Measurements from ENCODE around the gene ATP12A. TPM values are rescaled to one million over a fixed set of nuclear protein-coding genes. Genes with fewer than 3 reads are reported as not detected.

Gene ATP12A
- total RNA-seq, 1 experiment from 2014 or later: 0.40 TPM

DNA sequence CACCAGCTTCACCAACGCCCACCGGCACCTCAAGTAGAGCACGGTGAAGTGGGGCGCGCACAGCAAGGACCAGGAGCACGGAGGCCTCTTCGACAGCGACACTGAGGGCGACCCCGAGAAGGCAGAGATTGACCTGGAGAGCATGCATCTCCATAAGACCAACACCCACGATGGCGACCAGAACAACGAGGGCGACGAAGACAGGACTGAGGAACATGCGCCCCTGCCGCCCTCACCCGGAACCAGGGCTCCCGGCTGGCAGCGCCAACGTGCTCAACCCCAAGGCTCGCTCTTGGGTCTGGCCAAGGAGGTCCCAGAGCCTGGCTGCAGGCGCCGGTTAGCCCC, 65.3 kb downstream of the ATP12A start:
- TF ChIP-seq, protein P1, sequence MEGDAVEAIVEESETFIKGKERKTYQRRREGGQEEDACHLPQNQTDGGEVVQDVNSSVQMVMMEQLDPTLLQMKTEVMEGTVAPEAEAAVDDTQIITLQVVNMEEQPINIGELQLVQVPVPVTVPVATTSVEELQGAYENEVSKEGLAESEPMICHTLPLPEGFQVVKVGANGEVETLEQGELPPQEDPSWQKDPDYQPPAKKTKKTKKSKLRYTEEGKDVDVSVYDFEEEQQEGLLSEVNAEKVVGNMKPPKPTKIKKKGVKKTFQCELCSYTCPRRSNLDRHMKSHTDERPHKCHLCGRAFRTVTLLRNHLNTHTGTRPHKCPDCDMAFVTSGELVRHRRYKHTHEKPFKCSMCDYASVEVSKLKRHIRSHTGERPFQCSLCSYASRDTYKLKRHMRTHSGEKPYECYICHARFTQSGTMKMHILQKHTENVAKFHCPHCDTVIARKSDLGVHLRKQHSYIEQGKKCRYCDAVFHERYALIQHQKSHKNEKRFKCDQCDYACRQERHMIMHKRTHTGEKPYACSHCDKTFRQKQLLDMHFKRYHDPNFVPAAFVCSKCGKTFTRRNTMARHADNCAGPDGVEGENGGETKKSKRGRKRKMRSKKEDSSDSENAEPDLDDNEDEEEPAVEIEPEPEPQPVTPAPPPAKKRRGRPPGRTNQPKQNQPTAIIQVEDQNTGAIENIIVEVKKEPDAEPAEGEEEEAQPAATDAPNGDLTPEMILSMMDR (IDR thresholded peaks at IDR 0.05; ENCODE audit: unreplicated experiment): no peak
- H3K27me3 Mint-ChIP-seq (ENCODE audit: unreplicated experiment): peaks cover 80% of the 10 kb centered on the region
- no peak overlapping the region for H3K4me3 Mint-ChIP-seq (ENCODE audit: low read depth, unreplicated experiment)
- H3K9me3 Mint-ChIP-seq (ENCODE audit: low read depth, unreplicated experiment): no peaks in the 10 kb centered on the region
- H3K27ac Mint-ChIP-seq (ENCODE audit: unreplicated experiment): no peak overlapping the region
- H3K36me3 Mint-ChIP-seq (ENCODE audit: insufficient read depth, unreplicated experiment): peaks cover 4% of the 10 kb centered on the region
- BruUV-seq (replicated peaks): no TSS peak
- CTCF ChIA-PET: no interaction called here
- no peaks in the 10 kb centered on the region for H3K4me1 Mint-ChIP-seq (ENCODE audit: low read depth, unreplicated experiment)
- intact Hi-C loops (cut with micrococcal nuclease; ENCODE audit: unreplicated experiment): no loop called here
- DNase-seq: no peak

DNA sequence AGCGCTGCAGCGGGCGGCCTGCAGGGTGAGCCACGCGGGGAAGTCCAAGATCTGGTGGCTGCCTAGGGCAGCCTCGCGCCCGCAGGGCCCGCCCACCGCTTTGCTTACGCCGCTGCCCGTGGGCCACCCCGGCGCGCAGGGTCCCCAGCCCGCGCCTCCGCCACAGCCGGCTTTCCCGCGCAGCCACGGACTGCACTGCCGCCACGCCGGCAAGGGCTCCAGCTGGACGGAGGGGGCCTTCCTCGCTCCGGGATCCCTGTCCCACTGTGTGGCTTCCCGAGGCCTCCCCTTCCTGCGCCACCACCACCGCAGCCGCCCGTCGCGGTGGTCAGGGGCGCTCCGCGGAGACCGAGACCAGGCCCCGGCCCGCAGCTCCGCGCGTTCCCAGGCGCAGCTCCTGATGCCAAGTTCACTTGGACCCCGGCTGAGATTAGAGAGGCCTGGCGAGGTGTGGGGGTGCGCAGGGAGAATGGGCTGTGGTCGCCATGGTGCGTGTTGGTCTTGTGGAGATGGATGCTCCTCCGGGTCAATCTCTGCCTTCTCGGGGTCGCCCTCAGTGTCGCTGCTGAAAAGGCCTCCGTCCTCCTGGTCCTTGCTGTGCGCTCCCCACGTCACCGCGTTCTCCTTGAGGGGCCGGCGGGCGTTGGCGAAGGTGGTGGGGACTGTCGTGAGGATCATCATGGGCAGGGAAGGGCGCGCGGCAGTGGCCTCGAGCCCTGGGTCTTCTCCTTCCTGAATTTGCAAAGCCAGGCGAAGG, 65.8 kb downstream of the ATP12A start:
- peak overlapping the region; percentile 74 for H3K4me3 Mint-ChIP-seq (ENCODE audit: low read depth, unreplicated experiment)
- H3K4me1 Mint-ChIP-seq (ENCODE audit: low read depth, unreplicated experiment): no peaks in the 10 kb centered on the region
- no TSS peak for BruUV-seq (replicated peaks)
- no peaks in the 10 kb centered on the region for H3K9me3 Mint-ChIP-seq (ENCODE audit: low read depth, unreplicated experiment)
- CTCF ChIA-PET: no interaction called here
- TF ChIP-seq, protein P1 (IDR thresholded peaks at IDR 0.05; ENCODE audit: unreplicated experiment): no peak
- intact Hi-C loops (cut with micrococcal nuclease; ENCODE audit: unreplicated experiment): no loop called here
- peaks cover 85% of the 10 kb centered on the region for H3K27me3 Mint-ChIP-seq (ENCODE audit: unreplicated experiment)
- peaks cover 4% of the 10 kb centered on the region for H3K36me3 Mint-ChIP-seq (ENCODE audit: insufficient read depth, unreplicated experiment)
- no peak for DNase-seq
- no peak overlapping the region for H3K27ac Mint-ChIP-seq (ENCODE audit: unreplicated experiment)

- no peaks in the 10 kb centered on the region for H3K9me3 Mint-ChIP-seq (ENCODE audit: low read depth, unreplicated experiment)
- H3K4me3 Mint-ChIP-seq (ENCODE audit: low read depth, unreplicated experiment): peak overlapping the region; percentile 74
- H3K36me3 Mint-ChIP-seq (ENCODE audit: insufficient read depth, unreplicated experiment): peaks cover 4% of the 10 kb centered on the region
- no TSS peak for BruUV-seq (replicated peaks)
- H3K27me3 Mint-ChIP-seq (ENCODE audit: unreplicated experiment): peaks cover 92% of the 10 kb centered on the region
- H3K27ac Mint-ChIP-seq (ENCODE audit: unreplicated experiment): no peak overlapping the region
- intact Hi-C loops (cut with micrococcal nuclease; ENCODE audit: unreplicated experiment): no loop called here
- DNase-seq: peak; percentile 39
- no peaks in the 10 kb centered on the region for H3K4me1 Mint-ChIP-seq (ENCODE audit: low read depth, unreplicated experiment)
- TF ChIP-seq, protein P1 (IDR thresholded peaks at IDR 0.05; ENCODE audit: unreplicated experiment): no peak
- CTCF ChIA-PET: no interaction called here
These were observed 66.5 kb downstream of the ATP12A start for GRCh38 chr13:24746618-24747247.

- DNase-seq: peak; percentile 22
- Mint-ChIP-seq H3K4me3 (ENCODE audit: low read depth, unreplicated experiment) (peak overlapping the region; percentile 74), H3K4me1 (ENCODE audit: low read depth, unreplicated experiment) (no peaks in the 10 kb centered on the region), H3K9me3 (ENCODE audit: low read depth, unreplicated experiment) (no peaks in the 10 kb centered on the region), H3K27ac (ENCODE audit: unreplicated experiment) (no peak overlapping the region), H3K36me3 (ENCODE audit: insufficient read depth, unreplicated experiment) (peaks cover 4% of the 10 kb centered on the region), H3K27me3 (ENCODE audit: unreplicated experiment) (peaks cover 87% of the 10 kb centered on the region)
- CTCF ChIA-PET: no interaction called here
- intact Hi-C loops (cut with micrococcal nuclease; ENCODE audit: unreplicated experiment): no loop called here
- TF ChIP-seq, protein P1 (IDR thresholded peaks at IDR 0.05; ENCODE audit: unreplicated experiment): no peak
- no TSS peak for BruUV-seq (replicated peaks)
These were observed 67.2 kb downstream of the ATP12A start for GRCh38 chr13:24747248-24748060.
